H1 (cell line): ENCODE results near the gene ZFP64. TPM values are rescaled to one million over a fixed set of nuclear protein-coding genes. Genes with fewer than 3 reads are reported as not detected.
A peak's percentile ranks its signal among the peaks of the same experiment; 100 is the strongest.

Experiments
- CTCF ChIA-PET: fragments of 300-600 bp; sonication (Branson Sonifier 250); formaldehyde crosslinking; loops from one replicate; lab custom pipeline; 2021; ENCODE audit not compliant: partially characterized antibody; lab: Charles Lee
- POLR2A ChIA-PET: fragments of 300-600 bp; sonication (Branson Sonifier 250); formaldehyde crosslinking; loops from one replicate; lab custom pipeline; 2021; ENCODE audit warnings: inconsistent platforms; ENCODE audit not compliant: partially characterized antibody; lab: Charles Lee
- DNase-seq, 2 experiments: peaks; one replicate each; pipeline versions ENCODE4 v3.0.0 to v3.0.0-alpha.2; 2010 to 2022; ENCODE audit warnings: low spot score in 2 of 2, low read depth in 1 of 2, mixed read lengths in 1 of 2
- FAIRE-seq: peaks from 2 replicates; lab custom pipeline; 2011; peaks lifted over from hg19 to GRCh38; lab: Jason Lieb, UNC
- H2AFZ ChIP-seq: 2 replicates; pipeline ENCODE4 v1.8.1; 2012; ENCODE audit warnings: low read length, inconsistent platforms
- H2AK5ac ChIP-seq: 2 replicates; pipeline ENCODE4 v1.6.1; 2013; ENCODE audit warnings: low read depth, low read length
- H2BK120ac ChIP-seq: replicated peaks from 2 replicates; pipeline ENCODE3; 2013; ENCODE audit warnings: low read depth, low read length, inconsistent platforms
- H2BK12ac ChIP-seq: 2 replicates; pipeline ENCODE4 v1.6.1; 2013; ENCODE audit warnings: low read depth, low read length
- H2BK15ac ChIP-seq: 2 replicates; pipeline ENCODE4 v1.6.1; 2013; ENCODE audit warnings: low read length
- H2BK20ac ChIP-seq: 2 replicates; pipeline ENCODE4 v1.6.1; 2013; ENCODE audit warnings: low read length
- H2BK5ac ChIP-seq: 2 replicates; pipeline ENCODE4 v1.6.1; 2013; ENCODE audit warnings: low read depth, low read length
- H3K14ac ChIP-seq: 2 replicates; pipeline ENCODE4 v1.6.1; 2013; ENCODE audit warnings: inconsistent platforms; ENCODE audit not compliant: insufficient read length
- H3K18ac ChIP-seq: 2 replicates; pipeline ENCODE4 v1.6.1; 2013; ENCODE audit warnings: low read length; ENCODE audit errors: extremely low read depth
- H3K23ac ChIP-seq: 2 replicates; pipeline ENCODE4 v1.6.1; 2013; ENCODE audit warnings: inconsistent platforms; ENCODE audit not compliant: insufficient read length
- H3K23me2 ChIP-seq: 2 replicates; pipeline ENCODE4 v1.6.1; 2013; ENCODE audit warnings: low read depth, low read length
- H3K27ac ChIP-seq: 2 replicates; pipeline ENCODE4 v1.6.1; 2011; ENCODE audit warnings: low read depth, low read length, inconsistent platforms
- H3K27me3 ChIP-seq, 4 experiments: replicated peaks in 1 of 4; 1 replicate in 1 of 4; 2 replicates in 3 of 4; pipeline versions ENCODE4 v1.6.1 to v1.8.1; 2011 to 2013; ENCODE audit warnings: low read length in 3 of 4, mild to moderate bottlenecking in 3 of 4, inconsistent platforms in 2 of 4, mixed read lengths in 2 of 4, moderate library complexity in 1 of 4; ENCODE audit not compliant: control insufficient read depth in 3 of 4, insufficient read depth in 3 of 4; ENCODE audit errors: extremely low read depth in 1 of 4
- H3K36me3 ChIP-seq, 4 experiments: 2 replicates each; pipeline versions ENCODE4 v1.6.1 to v1.8.1; 2011 to 2013; ENCODE audit warnings: mild to moderate bottlenecking in 4 of 4, low read length in 3 of 4, moderate library complexity in 2 of 4, control low read depth in 1 of 4, inconsistent platforms in 1 of 4; ENCODE audit not compliant: insufficient read depth in 4 of 4, control insufficient read depth in 2 of 4
- H3K4ac ChIP-seq: replicated peaks from 2 replicates; pipeline ENCODE3; 2013; ENCODE audit warnings: low read length, low read depth, mixed read lengths, inconsistent platforms; ENCODE audit not compliant: insufficient read length
- H3K4me1 ChIP-seq, 4 experiments: replicated peaks in 1 of 4; 1 replicate in 1 of 4; 2 replicates in 3 of 4; pipeline versions ENCODE4 v1.6.1 to v1.8.1; 2011 to 2013; ENCODE audit warnings: low read length in 3 of 4, inconsistent platforms in 2 of 4, mixed read lengths in 1 of 4; ENCODE audit not compliant: insufficient read depth in 4 of 4, control insufficient read depth in 3 of 4
- H3K4me2 ChIP-seq, 2 experiments: 2 replicates each; pipeline versions ENCODE4 v1.6.1 to v1.8.1; 2011 to 2013; ENCODE audit warnings: low read depth in 2 of 2, low read length in 2 of 2, control low read depth in 1 of 2, inconsistent platforms in 1 of 2, mild to moderate bottlenecking in 1 of 2; ENCODE audit not compliant: insufficient read depth in 1 of 2
- H3K4me3 ChIP-seq, 4 experiments: fragments of 200-600, 300-600 bp in 1 of 4; sonication (generic), shearing (Covaris generic), sonication (Bioruptor Twin) in 1 of 4; 2 replicates each; pipeline versions ENCODE4 v1.5.1 to v1.8.1; 2011 to 2016; ENCODE audit warnings: low read length in 4 of 4, low read depth in 3 of 4, control low read depth in 2 of 4, inconsistent platforms in 2 of 4, mild to moderate bottlenecking in 2 of 4, mixed read lengths in 1 of 4, moderate library complexity in 1 of 4; ENCODE audit not compliant: insufficient read depth in 2 of 4; ENCODE audit errors: extremely low read depth in 1 of 4
- H3K56ac ChIP-seq: replicated peaks from 2 replicates; pipeline ENCODE3; 2013; ENCODE audit warnings: low read depth, mild to moderate bottlenecking, mixed read lengths, low read length, inconsistent platforms; ENCODE audit not compliant: insufficient read length
- H3K79me1 ChIP-seq: 2 replicates; pipeline ENCODE4 v1.6.1; 2013; ENCODE audit warnings: low read depth, low read length, control low read depth
- H3K79me2 ChIP-seq, 2 experiments: 2 replicates each; pipeline versions ENCODE4 v1.6.1 to v1.8.1; 2012 to 2013; ENCODE audit warnings: low read length in 2 of 2, mild to moderate bottlenecking in 2 of 2, inconsistent platforms in 1 of 2; ENCODE audit not compliant: insufficient read depth in 2 of 2, control insufficient read depth in 1 of 2
- H3K9ac ChIP-seq, 4 experiments: replicated peaks in 1 of 4; 1 replicate in 1 of 4; 2 replicates in 3 of 4; pipeline versions ENCODE4 v1.6.1 to v1.8.1; 2011 to 2013; ENCODE audit warnings: low read depth in 3 of 4, low read length in 3 of 4, control low read depth in 2 of 4, mild to moderate bottlenecking in 2 of 4, moderate library complexity in 2 of 4, inconsistent platforms in 1 of 4; ENCODE audit errors: extremely low read depth in 1 of 4
- H3K9me3 ChIP-seq, 2 experiments: 2 replicates each; pipeline versions ENCODE4 v1.6.1 to v1.8.1; 2012 to 2013; ENCODE audit warnings: mild to moderate bottlenecking in 2 of 2, moderate library complexity in 2 of 2, control low read depth in 1 of 2, inconsistent platforms in 1 of 2, low read depth in 1 of 2, low read length in 1 of 2, mixed read lengths in 1 of 2; ENCODE audit not compliant: insufficient read depth in 2 of 2
- H4K20me1 ChIP-seq, 2 experiments: replicated peaks in 1 of 2; 2 replicates each; pipeline versions ENCODE3 to v1.8.1; 2011 to 2013; ENCODE audit warnings: inconsistent platforms in 2 of 2, low read length in 2 of 2, mild to moderate bottlenecking in 1 of 2; ENCODE audit not compliant: insufficient read depth in 2 of 2, control insufficient read depth in 1 of 2
- H4K5ac ChIP-seq: 2 replicates; pipeline ENCODE4 v1.6.1; 2013; ENCODE audit warnings: low read length, low read depth, mixed read lengths, inconsistent platforms; ENCODE audit not compliant: insufficient read length
- H4K8ac ChIP-seq: 2 replicates; pipeline ENCODE4 v1.8.0; 2013; ENCODE audit warnings: mild to moderate bottlenecking, moderate library complexity, low read length, inconsistent platforms; ENCODE audit not compliant: insufficient read depth; ENCODE audit errors: extremely low read depth
- H4K91ac ChIP-seq: replicated peaks from 2 replicates; pipeline ENCODE3; 2013; ENCODE audit warnings: low read length, mixed read lengths, inconsistent platforms; ENCODE audit not compliant: insufficient read length
- BCL11A ChIP-seq, 2 experiments: IDR thresholded peaks; one replicate each; pipeline ENCODE4 v1.6.1; 2011; ENCODE audit warnings: low read depth in 2 of 2, low read length in 2 of 2, mild to moderate bottlenecking in 2 of 2
- EP300 ChIP-seq, 2 experiments: IDR thresholded peaks; 1 replicate in 1 of 2; 2 replicates in 1 of 2; pipeline ENCODE4 v1.6.1; 2011 to 2012; ENCODE audit warnings: low read depth in 2 of 2, low read length in 2 of 2, mild to moderate bottlenecking in 2 of 2, borderline replicate concordance in 1 of 2, inconsistent platforms in 1 of 2, moderate library complexity in 1 of 2
- FOSL1 ChIP-seq: IDR thresholded peaks from 2 replicates; pipeline ENCODE4 v1.6.1; 2011; ENCODE audit warnings: mild to moderate bottlenecking, low read depth, low read length, moderate library complexity; ENCODE audit not compliant: insufficient read depth
- SIN3A ChIP-seq, 2 experiments: IDR thresholded peaks in 1 of 2; conservative IDR thresholded peaks in 1 of 2; 2 replicates each; pipeline ENCODE4 v1.6.1; 2011 to 2012; ENCODE audit warnings: low read length in 2 of 2, improper control_type of control experiment in 1 of 2, low read depth in 1 of 2, mild to moderate bottlenecking in 1 of 2
- SRF ChIP-seq: IDR thresholded peaks from 2 replicates; pipeline ENCODE4 v1.6.1; 2011; ENCODE audit warnings: mild to moderate bottlenecking, low read depth, low read length, moderate library complexity
- SUZ12 ChIP-seq: fragments of 200-600 bp; sonication (generic); IDR thresholded peaks from 2 replicates; pipeline ENCODE4 v1.6.1; 2012; ENCODE audit warnings: mild to moderate bottlenecking, inconsistent platforms, low read length, moderate library complexity, mixed read lengths
- TBP ChIP-seq: IDR thresholded peaks from 2 replicates; pipeline ENCODE4 v1.6.1; 2011; ENCODE audit warnings: low read depth, low read length, improper control_type of control experiment
- WGBS, 2 experiments: shearing (Covaris generic) in 1 of 2; methylation state at CpG; one replicate each; pipeline versions ENCODE4 v1.1.6 to v1.1.7; 2013 to 2015; ENCODE audit warnings: low lambda C conversion rate in 2 of 2, mixed read lengths in 2 of 2, inconsistent platforms in 1 of 2, low coverage in 1 of 2, missing lambda C conversion rate in 1 of 2; ENCODE audit not compliant: insufficient replicate concordance in 2 of 2, insufficient coverage in 1 of 2, insufficient read length in 1 of 2; ENCODE audit errors: extremely low coverage in 1 of 2, missing lambda C conversion rate in 1 of 2; 5-methylcytosine and 5-hydroxymethylcytosine counted together
- polyA plus RNA-seq, 7 experiments: library from polyadenylated mRNA; depleted of rRNA in 3 of 7; stranded (reverse) in 5 of 7; unstranded in 2 of 7; fragments of >200 nt in 5 of 7; fragments of 200-250 nt in 2 of 7; gene quantifications; 1 replicate in 5 of 7; 2 replicates in 1 of 7; 4 replicates in 1 of 7; pipeline versions ENCODE4 v1.2.1 to v1.2.3, GENCODE V29; 2011 to 2013; ENCODE audit warnings: missing spikeins in 2 of 7, mixed read lengths in 2 of 7
- total RNA-seq: library from RNA; stranded (reverse); fragmentation: NEBNext Ultra II Directional; extraction: Animal tissue kit (Norgen Biotek cat#: 25700); gene quantifications from 2 replicates; pipeline ENCODE4 v1.2.1, GENCODE V29; 2021
- TF ChIP-seq, protein P1 (sequence below), 3 experiments: IDR thresholded peaks; 1 replicate in 2 of 3; 2 replicates in 1 of 3; pipeline versions ENCODE4 v1.5.1 to v1.6.1; 2011; ENCODE audit warnings: low read length in 3 of 3, mild to moderate bottlenecking in 3 of 3, inconsistent platforms in 2 of 3, low read depth in 1 of 3, moderate library complexity in 1 of 3; ENCODE audit not compliant: insufficient read depth in 1 of 3; ENCODE audit errors: control extremely low read depth in 1 of 3

ZFP64 gene
- total and polyA plus RNA-seq, 2 of the 8 experiments (the other 6 are each of a cell fraction or from before 2014, with no cell fraction given), result 25.3 to 43.7 TPM

DNA sequence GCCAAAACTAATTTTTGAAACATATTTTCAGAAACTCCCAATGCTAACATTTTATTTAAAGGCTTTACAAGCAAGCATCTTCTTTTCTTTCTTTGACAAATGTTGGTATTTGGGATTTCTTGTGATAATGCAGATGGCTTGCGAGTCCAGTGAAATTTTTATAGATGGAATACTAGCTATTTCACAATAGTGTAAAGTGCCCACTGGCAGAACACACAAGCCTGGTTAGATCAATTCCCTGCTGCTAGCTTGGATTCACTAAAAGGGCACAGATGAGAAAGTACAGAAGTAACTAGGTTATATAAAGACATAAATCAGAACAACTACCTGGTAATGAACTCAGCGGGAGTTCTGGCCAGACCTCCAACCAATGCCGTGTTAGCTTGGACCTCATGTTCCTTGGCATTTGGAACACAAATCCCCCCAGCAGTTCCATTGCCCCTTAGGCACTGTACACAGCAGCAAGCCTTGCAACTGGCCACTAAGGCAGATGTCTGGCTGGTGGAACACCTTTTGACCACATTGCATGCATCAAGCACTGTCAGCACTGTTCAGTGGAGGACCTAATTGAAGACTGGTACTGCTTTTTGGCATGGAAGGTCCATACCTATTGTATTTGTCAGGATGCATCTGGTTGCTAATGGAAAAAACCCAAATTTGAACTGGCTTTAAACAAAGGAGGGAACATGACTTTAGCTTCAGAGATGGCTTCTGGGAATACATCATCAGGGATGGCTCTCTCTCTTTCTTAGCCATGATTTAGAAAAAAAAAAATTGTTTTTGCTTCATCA, 15.6 kb upstream of the ZFP64 start:
- CTCF ChIA-PET, result interaction anchor here (0.5 to 1.3 kb wide), 3 partner anchors 10 to 971 kb away, joined by 3 to 4 read pairs (median 3); no protein-coding TSS in a partner anchor
- Histone ChIP-seq H4K8ac (no peak overlapping the region), H4K20me1 (no peaks in the 10 kb centered on the region), H3K4me3 (no peak overlapping the region), H3K79me1 (no peaks in the 10 kb centered on the region), H3K79me2 (no peaks in the 10 kb centered on the region), H3K18ac (no peak overlapping the region), H3K36me3 (no peaks in the 10 kb centered on the region), H3K56ac (no peak overlapping the region), H2BK20ac (no peak overlapping the region), H3K9me3 (no peaks in the 10 kb centered on the region), H3K4ac (no peak overlapping the region), H2BK5ac (no peak overlapping the region), H3K4me1 (peaks cover 0 to 12% (median 9%) of the 10 kb centered on the region in 4 experiments; a peak in 6 of 7 replicates), H3K9ac (no peak overlapping the region), H4K5ac (no peak overlapping the region), H3K23ac (no peak overlapping the region), H4K91ac (no peak overlapping the region), H2BK15ac (no peak overlapping the region), H3K23me2 (no peaks in the 10 kb centered on the region), H3K14ac (no peak overlapping the region), H2AFZ (peak overlapping the region; percentile 72; the same call in 1 of the 2 replicates), H3K27ac (no peak overlapping the region), H3K27me3 (no peaks in the 10 kb centered on the region), H2AK5ac (no peak overlapping the region), H2BK12ac (no peak overlapping the region), H3K4me2 (no peak overlapping the region), H2BK120ac (no peak overlapping the region)
- no peak for FAIRE-seq
- POLR2A ChIA-PET, result interaction anchor here (1.2 kb wide), 1 partner anchor 16 kb away, joined by 4 read pairs; the partner anchor contains the start of gene ZFP64
- no peak for DNase-seq
- 89% methylated on average over 3 of the region's 3 CpGs; no CpG with 5 or more reads in 1 of the 2 experiments for WGBS, 2 experiments
- TF ChIP-seq BCL11A (IDR thresholded peaks at IDR 0.05; ENCODE audit: low read depth in 2 of 2, low read length in 2 of 2), result no peak
- no peak for TF ChIP-seq SRF
- TF ChIP-seq SIN3A (conservative IDR thresholded peaks at IDR 0.05 in 1 of 2, IDR thresholded peaks at IDR 0.05 in 1 of 2; ENCODE audit: low read depth in 1 of 2, low read length in 2 of 2), result no peak
- TF ChIP-seq, protein P1, sequence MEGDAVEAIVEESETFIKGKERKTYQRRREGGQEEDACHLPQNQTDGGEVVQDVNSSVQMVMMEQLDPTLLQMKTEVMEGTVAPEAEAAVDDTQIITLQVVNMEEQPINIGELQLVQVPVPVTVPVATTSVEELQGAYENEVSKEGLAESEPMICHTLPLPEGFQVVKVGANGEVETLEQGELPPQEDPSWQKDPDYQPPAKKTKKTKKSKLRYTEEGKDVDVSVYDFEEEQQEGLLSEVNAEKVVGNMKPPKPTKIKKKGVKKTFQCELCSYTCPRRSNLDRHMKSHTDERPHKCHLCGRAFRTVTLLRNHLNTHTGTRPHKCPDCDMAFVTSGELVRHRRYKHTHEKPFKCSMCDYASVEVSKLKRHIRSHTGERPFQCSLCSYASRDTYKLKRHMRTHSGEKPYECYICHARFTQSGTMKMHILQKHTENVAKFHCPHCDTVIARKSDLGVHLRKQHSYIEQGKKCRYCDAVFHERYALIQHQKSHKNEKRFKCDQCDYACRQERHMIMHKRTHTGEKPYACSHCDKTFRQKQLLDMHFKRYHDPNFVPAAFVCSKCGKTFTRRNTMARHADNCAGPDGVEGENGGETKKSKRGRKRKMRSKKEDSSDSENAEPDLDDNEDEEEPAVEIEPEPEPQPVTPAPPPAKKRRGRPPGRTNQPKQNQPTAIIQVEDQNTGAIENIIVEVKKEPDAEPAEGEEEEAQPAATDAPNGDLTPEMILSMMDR (IDR thresholded peaks at IDR 0.05; ENCODE audit: control extremely low read depth in 1 of 3, insufficient read depth in 1 of 3, low read depth in 1 of 3, low read length in 3 of 3), result no peak
- no peak for TF ChIP-seq EP300 (IDR thresholded peaks at IDR 0.05; ENCODE audit: borderline replicate concordance in 1 of 2, low read depth in 2 of 2, low read length in 2 of 2)
- no peak for TF ChIP-seq FOSL1
- TF ChIP-seq TBP, result no peak
- TF ChIP-seq SUZ12, result no peak
